GM18526 (cell line): ENCODE measurements around the gene ACOT8.

Experiments
- POLR2A ChIP-seq: IDR thresholded peaks from 3 replicates; pipeline ENCODE4 v1.6.1; 2011; ENCODE audit not compliant: insufficient read length; ENCODE audit errors: extremely low read depth

Gene ACOT8

GRCh38 chr20:45843506-45843905, 13.7 kb downstream of the ACOT8 start:
- no peak for TF ChIP-seq POLR2A

GRCh38 chr20:45842169-45842812, 14.9 kb downstream of the ACOT8 start:
- no peak for TF ChIP-seq POLR2A

GRCh38 chr20:45841407-45842129, 15.6 kb downstream of the ACOT8 start:
- TF ChIP-seq POLR2A = no peak

GRCh38 chr20:45840700-45841198, 16.4 kb downstream of the ACOT8 start:
- no peak for TF ChIP-seq POLR2A

GRCh38 chr20:45836841-45837240, 20.4 kb downstream of the ACOT8 start:
- TF ChIP-seq POLR2A = no peak

- no peak for TF ChIP-seq POLR2A
These were observed 21.4 kb downstream of the ACOT8 start for GRCh38 chr20:45835825-45836224.

- TF ChIP-seq POLR2A = no peak
These were observed 21.8 kb downstream of the ACOT8 start for GRCh38 chr20:45835329-45835765.

- no peak for TF ChIP-seq POLR2A
These were observed 22.4 kb downstream of the ACOT8 start for GRCh38 chr20:45834797-45835161.

- no peak for TF ChIP-seq POLR2A
These were observed 23.1 kb downstream of the ACOT8 start for GRCh38 chr20:45833883-45834796.

- no peak for TF ChIP-seq POLR2A
These were observed 23.9 kb downstream of the ACOT8 start, which contains the start of gene SNX21 for GRCh38 chr20:45833030-45833882. TSS of gene SNX21 (plus strand) at chr20:45833799. CDS start at chr20:45833920, 121 bp downstream.

GRCh38 chr20:45832619-45833018, 24.6 kb downstream of the ACOT8 start:
- no peak for TF ChIP-seq POLR2A

GRCh38 chr20:45828589-45828988, 28.6 kb downstream of the ACOT8 start:
- TF ChIP-seq POLR2A = no peak

- no peak for TF ChIP-seq POLR2A
These were observed 29.5 kb downstream of the ACOT8 start for GRCh38 chr20:45827712-45828111.

- TF ChIP-seq POLR2A = no peak
These were observed 30.1 kb downstream of the ACOT8 start, which contains the start of gene TNNC2 for GRCh38 chr20:45827030-45827652. TSS of gene TNNC2 (minus strand) at chr20:45827312. CDS start at chr20:45827248, 64 bp downstream.

- TF ChIP-seq POLR2A = no peak
These were observed 30.7 kb downstream of the ACOT8 start for GRCh38 chr20:45826381-45827019.
